ENCODE data around the gene LSM4. TPM values are rescaled to one million over a fixed set of nuclear protein-coding genes. Genes with fewer than 3 reads are reported as not detected.
A peak's percentile ranks its signal among the peaks of the same experiment; 100 is the strongest.

Gene LSM4
- total and polyA plus RNA-seq, 10 of the 15 experiments (the other 5 are each of a cell fraction or from before 2014, with no cell fraction given): 12.6 to 652 (median 217) TPM

DNA sequence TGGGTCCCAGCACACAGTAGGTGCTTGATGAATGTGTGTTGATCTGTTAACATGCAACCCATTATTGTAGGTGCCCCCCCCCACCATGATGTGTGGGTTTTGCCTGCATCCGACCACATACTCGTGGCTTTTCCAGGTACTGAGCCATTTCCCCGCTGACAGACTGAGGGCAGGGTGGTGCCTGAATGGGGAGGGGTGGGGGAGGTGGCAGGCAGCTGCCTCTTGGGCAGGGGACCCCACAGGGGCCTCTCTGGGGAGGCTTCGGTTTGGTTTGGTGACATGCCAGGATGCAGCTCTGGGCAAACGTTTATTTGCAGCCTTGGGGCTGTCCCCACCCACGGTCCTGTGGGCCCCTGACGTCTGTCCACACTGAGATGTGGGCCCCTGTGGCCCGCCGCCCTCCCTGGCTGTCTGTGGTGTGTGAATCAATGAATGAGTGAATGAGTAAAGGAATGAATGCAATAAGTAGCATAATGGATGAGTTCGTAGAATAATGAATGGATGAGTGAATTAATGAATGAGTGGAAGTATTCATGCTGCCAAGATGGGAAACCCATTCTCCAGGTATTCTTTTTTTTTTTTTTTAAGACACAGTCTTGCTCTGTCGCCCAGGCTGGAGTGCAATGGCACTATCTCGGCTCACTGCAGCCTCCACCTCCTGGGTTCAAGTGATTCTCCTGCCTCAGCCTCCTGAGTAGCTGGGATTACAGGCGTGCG is 32.4 kb downstream of the LSM4 start (continued):
- TF ChIP-seq, protein P1, sequence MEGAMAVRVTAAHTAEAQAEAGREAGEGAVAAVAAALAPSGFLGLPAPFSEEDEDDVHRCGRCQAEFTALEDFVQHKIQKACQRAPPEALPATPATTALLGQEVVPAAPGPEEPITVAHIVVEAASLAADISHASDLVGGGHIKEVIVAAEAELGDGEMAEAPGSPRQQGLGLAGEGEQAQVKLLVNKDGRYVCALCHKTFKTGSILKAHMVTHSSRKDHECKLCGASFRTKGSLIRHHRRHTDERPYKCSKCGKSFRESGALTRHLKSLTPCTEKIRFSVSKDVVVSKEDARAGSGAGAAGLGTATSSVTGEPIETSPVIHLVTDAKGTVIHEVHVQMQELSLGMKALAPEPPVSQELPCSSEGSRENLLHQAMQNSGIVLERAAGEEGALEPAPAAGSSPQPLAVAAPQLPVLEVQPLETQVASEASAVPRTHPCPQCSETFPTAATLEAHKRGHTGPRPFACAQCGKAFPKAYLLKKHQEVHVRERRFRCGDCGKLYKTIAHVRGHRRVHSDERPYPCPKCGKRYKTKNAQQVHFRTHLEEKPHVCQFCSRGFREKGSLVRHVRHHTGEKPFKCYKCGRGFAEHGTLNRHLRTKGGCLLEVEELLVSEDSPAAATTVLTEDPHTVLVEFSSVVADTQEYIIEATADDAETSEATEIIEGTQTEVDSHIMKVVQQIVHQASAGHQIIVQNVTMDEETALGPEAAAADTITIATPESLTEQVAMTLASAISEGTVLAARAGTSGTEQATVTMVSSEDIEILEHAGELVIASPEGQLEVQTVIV (IDR thresholded peaks at IDR 0.05; ENCODE audit: borderline replicate concordance, partially characterized antibody): no peak
- TF ChIP-seq SMAD5 (IDR thresholded peaks at IDR 0.05; ENCODE audit: low read depth) (no peak), RELA (IDR thresholded peaks at IDR 0.05; ENCODE audit: borderline replicate concordance, partially characterized antibody) (peak; percentile 82), BHLHE40 (IDR thresholded peaks at IDR 0.05; ENCODE audit: borderline replicate concordance in 1 of 2, low read depth in 2 of 2, low read length in 1 of 2) (peak; percentile 67 to 88), YBX1 (IDR thresholded peaks at IDR 0.05) (no peak), PML (IDR thresholded peaks at IDR 0.05; ENCODE audit: low read length) (no peak), MYC (IDR thresholded peaks at IDR 0.05; ENCODE audit: insufficient read depth, insufficient read length, insufficient replicate concordance, low read length, severe bottlenecking) (no peak), SIN3A (IDR thresholded peaks at IDR 0.05; ENCODE audit: low read depth, low read length) (no peak), IRF4 (IDR thresholded peaks at IDR 0.05; ENCODE audit: low read depth, low read length) (0 out of 2 replicates have a peak, but pooled peaks have one; percentile 12), SUPT20H (IDR thresholded peaks at IDR 0.05; ENCODE audit: borderline replicate concordance, control insufficient read depth, low read depth, low read length) (no peak), CBX3 (IDR thresholded peaks at IDR 0.05; ENCODE audit: borderline replicate concordance, low read depth) (no peak), NFIC (IDR thresholded peaks at IDR 0.05; ENCODE audit: low read depth, low read length) (peak; percentile 57; the same call in 1 of the 2 replicates), KAT2A (conservative IDR thresholded peaks at IDR 0.05; ENCODE audit: control insufficient read depth, low read depth, low read length) (no peak), TCF12 (IDR thresholded peaks at IDR 0.05; ENCODE audit: low read depth, low read length) (peak; percentile 94), MXI1 (IDR thresholded peaks at IDR 0.05; ENCODE audit: low read depth, low read length) (no peak), MEF2B (IDR thresholded peaks at IDR 0.05; ENCODE audit: partially characterized antibody, poor library complexity, severe bottlenecking) (peak; percentile 95), CHD4 (IDR thresholded peaks at IDR 0.05) (no peak), IKZF1 (conservative IDR thresholded peaks at IDR 0.05) (peak; percentile 94), HDAC6 (IDR thresholded peaks at IDR 0.05; ENCODE audit: unreplicated experiment) (no peak), RAD51 (IDR thresholded peaks at IDR 0.05) (no peak)
- TF ChIP-seq, protein P2, sequence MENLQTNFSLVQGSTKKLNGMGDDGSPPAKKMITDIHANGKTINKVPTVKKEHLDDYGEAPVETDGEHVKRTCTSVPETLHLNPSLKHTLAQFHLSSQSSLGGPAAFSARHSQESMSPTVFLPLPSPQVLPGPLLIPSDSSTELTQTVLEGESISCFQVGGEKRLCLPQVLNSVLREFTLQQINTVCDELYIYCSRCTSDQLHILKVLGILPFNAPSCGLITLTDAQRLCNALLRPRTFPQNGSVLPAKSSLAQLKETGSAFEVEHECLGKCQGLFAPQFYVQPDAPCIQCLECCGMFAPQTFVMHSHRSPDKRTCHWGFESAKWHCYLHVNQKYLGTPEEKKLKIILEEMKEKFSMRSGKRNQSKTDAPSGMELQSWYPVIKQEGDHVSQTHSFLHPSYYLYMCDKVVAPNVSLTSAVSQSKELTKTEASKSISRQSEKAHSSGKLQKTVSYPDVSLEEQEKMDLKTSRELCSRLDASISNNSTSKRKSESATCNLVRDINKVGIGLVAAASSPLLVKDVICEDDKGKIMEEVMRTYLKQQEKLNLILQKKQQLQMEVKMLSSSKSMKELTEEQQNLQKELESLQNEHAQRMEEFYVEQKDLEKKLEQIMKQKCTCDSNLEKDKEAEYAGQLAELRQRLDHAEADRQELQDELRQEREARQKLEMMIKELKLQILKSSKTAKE (IDR thresholded peaks at IDR 0.05; ENCODE audit: low read depth, poor library complexity, severe bottlenecking): peak; percentile 88
- TF ChIP-seq, protein P3, sequence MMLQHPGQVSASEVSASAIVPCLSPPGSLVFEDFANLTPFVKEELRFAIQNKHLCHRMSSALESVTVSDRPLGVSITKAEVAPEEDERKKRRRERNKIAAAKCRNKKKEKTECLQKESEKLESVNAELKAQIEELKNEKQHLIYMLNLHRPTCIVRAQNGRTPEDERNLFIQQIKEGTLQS (IDR thresholded peaks at IDR 0.05; ENCODE audit: borderline replicate concordance, extremely low read depth, low read depth, low read length): no peak
- TF ChIP-seq, protein P4, sequence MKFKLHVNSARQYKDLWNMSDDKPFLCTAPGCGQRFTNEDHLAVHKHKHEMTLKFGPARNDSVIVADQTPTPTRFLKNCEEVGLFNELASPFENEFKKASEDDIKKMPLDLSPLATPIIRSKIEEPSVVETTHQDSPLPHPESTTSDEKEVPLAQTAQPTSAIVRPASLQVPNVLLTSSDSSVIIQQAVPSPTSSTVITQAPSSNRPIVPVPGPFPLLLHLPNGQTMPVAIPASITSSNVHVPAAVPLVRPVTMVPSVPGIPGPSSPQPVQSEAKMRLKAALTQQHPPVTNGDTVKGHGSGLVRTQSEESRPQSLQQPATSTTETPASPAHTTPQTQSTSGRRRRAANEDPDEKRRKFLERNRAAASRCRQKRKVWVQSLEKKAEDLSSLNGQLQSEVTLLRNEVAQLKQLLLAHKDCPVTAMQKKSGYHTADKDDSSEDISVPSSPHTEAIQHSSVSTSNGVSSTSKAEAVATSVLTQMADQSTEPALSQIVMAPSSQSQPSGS (IDR thresholded peaks at IDR 0.05; ENCODE audit: low read length): peak; percentile 67; the same call in 1 of the 2 replicates
- TF ChIP-seq, protein P5, sequence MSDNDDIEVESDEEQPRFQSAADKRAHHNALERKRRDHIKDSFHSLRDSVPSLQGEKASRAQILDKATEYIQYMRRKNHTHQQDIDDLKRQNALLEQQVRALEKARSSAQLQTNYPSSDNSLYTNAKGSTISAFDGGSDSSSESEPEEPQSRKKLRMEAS (IDR thresholded peaks at IDR 0.05; ENCODE audit: low read depth, low read length): no peak
